ENCODE measurements around the gene TATDN2.

DNA sequence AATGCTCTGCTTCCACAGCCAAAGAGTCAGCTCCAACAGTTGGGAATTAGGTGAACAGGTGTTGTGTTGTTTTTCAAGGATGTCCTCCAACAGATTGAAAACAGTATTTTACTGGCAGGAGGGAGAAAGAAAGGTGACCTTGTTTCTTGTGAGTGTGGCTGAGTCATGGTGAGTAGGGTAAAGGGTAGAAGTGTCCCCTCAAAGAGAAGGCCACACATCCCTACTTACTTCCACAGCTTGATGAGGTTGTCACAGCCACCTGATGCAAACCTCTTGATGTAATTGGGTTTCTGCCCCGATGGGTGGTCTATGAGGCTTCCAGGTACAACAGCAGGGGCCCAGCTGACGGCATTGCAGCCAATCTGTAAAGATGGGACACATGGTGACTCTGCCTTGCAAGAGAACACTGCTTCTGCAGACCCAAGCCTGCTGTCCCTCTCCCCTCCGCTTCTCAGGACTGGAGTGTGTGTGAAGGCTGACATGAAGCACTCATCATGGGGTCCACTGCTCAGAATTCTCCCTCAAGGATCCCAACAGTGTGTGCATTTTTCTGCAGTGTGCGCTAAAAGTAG, 57.2 kb downstream of the TATDN2 start:
- TF ChIP-seq, protein P1, sequence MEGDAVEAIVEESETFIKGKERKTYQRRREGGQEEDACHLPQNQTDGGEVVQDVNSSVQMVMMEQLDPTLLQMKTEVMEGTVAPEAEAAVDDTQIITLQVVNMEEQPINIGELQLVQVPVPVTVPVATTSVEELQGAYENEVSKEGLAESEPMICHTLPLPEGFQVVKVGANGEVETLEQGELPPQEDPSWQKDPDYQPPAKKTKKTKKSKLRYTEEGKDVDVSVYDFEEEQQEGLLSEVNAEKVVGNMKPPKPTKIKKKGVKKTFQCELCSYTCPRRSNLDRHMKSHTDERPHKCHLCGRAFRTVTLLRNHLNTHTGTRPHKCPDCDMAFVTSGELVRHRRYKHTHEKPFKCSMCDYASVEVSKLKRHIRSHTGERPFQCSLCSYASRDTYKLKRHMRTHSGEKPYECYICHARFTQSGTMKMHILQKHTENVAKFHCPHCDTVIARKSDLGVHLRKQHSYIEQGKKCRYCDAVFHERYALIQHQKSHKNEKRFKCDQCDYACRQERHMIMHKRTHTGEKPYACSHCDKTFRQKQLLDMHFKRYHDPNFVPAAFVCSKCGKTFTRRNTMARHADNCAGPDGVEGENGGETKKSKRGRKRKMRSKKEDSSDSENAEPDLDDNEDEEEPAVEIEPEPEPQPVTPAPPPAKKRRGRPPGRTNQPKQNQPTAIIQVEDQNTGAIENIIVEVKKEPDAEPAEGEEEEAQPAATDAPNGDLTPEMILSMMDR (conservative IDR thresholded peaks at IDR 0.05; ENCODE audit: low read length), result no peak
- TF ChIP-seq EZH2phosphoT487 (IDR thresholded peaks at IDR 0.05; ENCODE audit: borderline replicate concordance, low read depth, low read length), result no peak
